ENCODE results near the gene C4B.
"Not testable (repeated sequence)": the region's sequence is repeated elsewhere in the genome, so short reads cannot be mapped to it uniquely, and the experiment has no call there.

Gene C4B

DNA sequence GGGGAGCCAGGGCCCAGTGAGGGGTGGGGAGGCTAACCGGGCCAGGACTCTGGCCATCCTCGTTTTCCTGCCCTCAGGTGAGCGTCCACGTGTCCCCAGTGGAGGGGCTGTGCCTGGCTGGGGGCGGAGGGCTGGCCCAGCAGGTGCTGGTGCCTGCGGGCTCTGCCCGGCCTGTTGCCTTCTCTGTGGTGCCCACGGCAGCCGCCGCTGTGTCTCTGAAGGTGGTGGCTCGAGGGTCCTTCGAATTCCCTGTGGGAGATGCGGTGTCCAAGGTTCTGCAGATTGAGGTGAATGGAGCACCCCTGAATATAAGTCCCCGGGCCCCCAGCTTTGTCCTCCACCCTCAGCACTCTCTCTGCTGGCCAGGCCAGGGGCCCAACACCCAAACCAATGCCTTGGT is 20.2 kb upstream of the C4B start:
- H3K9ac ChIP-seq; H3K4me3 ChIP-seq (IDR thresholded peaks at IDR 0.05; ENCODE audit: insufficient read depth, low read depth, low read length); H3K79me2 ChIP-seq (ENCODE audit: insufficient read depth, low read depth); H4K20me1 ChIP-seq (ENCODE audit: insufficient read depth); H3K27me3 ChIP-seq (ENCODE audit: insufficient read depth, low read depth); H2AFZ ChIP-seq (ENCODE audit: low read depth); H3K4me1 ChIP-seq (ENCODE audit: low read depth, poor library complexity, severe bottlenecking); H3K36me3 ChIP-seq (ENCODE audit: insufficient read depth); H3K27ac ChIP-seq; H3K4me2 ChIP-seq: not testable (repeated sequence)

DNA sequence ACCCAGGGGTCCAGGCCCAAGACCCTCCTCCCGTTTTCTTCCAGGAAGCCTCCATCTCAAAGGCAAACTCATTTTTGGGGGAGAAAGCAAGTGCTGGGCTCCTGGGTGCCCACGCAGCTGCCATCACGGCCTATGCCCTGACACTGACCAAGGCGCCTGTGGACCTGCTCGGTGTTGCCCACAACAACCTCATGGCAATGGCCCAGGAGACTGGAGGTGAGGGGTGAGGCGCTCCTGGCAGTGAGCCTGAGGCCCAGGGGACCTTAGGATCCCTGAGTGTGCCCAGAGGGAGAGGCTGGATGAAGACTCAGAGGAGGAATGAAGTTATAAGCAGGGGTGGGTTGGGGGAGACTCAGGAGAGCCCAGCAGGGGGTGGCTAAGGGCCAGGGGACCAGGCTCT is 18.2 kb upstream of the C4B start:
- H4K20me1 ChIP-seq (ENCODE audit: insufficient read depth); H3K79me2 ChIP-seq (ENCODE audit: insufficient read depth, low read depth); H3K27ac ChIP-seq; H3K36me3 ChIP-seq (ENCODE audit: insufficient read depth); H2AFZ ChIP-seq (ENCODE audit: low read depth); H3K4me1 ChIP-seq (ENCODE audit: low read depth, poor library complexity, severe bottlenecking); H3K4me3 ChIP-seq (IDR thresholded peaks at IDR 0.05; ENCODE audit: insufficient read depth, low read depth, low read length); H3K27me3 ChIP-seq (ENCODE audit: insufficient read depth, low read depth); H3K4me2 ChIP-seq; H3K9ac ChIP-seq: not testable (repeated sequence)

DNA sequence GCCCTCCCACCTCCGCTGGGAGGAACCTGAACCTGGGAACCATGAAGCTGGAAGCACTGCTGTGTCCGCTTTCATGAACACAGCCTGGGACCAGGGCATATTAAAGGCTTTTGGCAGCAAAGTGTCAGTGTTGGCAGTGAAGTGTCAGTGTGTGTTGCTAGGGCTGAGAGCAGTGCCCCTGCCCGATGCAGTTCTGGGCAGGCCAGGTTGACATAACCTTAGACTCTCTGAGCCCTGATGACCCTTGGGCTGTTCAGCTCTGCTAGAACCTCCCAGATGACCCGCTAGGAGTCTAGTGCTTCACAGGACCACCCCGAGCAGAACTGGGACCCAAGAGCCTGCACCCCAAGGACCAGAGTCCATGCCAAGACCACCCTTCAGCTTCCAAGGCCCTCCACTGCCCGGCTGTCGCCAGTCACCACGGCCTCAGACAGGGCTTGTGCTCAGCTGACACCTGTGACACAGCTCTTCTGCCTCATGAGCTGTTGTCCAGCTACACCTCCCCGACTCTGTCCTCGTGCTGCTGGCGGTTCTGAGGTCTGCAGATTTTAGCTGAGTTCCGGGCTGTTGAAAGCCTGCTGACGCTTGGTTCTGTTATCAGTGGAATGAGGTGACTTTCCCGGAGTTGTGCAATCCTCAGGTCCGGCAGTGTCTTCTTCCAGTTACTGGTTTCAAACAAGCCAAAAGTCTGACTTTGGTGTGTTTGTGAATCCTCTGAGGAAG is 11.9 kb upstream of the C4B start:
- not testable (repeated sequence) for H3K27me3 ChIP-seq (ENCODE audit: insufficient read depth, low read depth); H3K9ac ChIP-seq; H4K20me1 ChIP-seq (ENCODE audit: insufficient read depth); H3K4me3 ChIP-seq (IDR thresholded peaks at IDR 0.05; ENCODE audit: insufficient read depth, low read depth, low read length); H3K4me2 ChIP-seq; H3K36me3 ChIP-seq (ENCODE audit: insufficient read depth); H3K79me2 ChIP-seq (ENCODE audit: insufficient read depth, low read depth); H3K27ac ChIP-seq; H2AFZ ChIP-seq (ENCODE audit: low read depth); H3K4me1 ChIP-seq (ENCODE audit: low read depth, poor library complexity, severe bottlenecking)

DNA sequence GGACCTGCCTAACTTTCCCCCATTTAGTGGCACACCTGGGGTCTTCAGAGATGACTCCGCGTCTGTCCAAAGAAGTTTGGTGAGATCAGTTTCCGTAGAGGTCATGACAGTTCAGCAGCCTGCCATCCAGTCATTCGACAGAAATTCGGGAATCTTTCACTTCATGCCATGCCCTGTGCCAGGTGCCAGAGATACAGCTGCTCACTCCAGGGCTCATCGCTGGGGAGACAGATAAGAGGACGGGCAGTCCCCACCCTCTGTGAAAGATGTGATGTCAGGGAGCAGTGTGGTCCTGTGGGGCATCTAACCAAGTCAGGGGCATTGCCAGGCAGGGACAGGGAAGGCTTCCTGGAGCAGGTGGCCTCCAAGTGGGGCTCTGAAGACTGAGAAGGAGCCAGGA is 11.3 kb upstream of the C4B start:
- H3K4me2 ChIP-seq; H3K36me3 ChIP-seq (ENCODE audit: insufficient read depth); H3K4me1 ChIP-seq (ENCODE audit: low read depth, poor library complexity, severe bottlenecking); H3K79me2 ChIP-seq (ENCODE audit: insufficient read depth, low read depth); H2AFZ ChIP-seq (ENCODE audit: low read depth); H4K20me1 ChIP-seq (ENCODE audit: insufficient read depth); H3K27ac ChIP-seq; H3K9ac ChIP-seq; H3K27me3 ChIP-seq (ENCODE audit: insufficient read depth, low read depth); H3K4me3 ChIP-seq (IDR thresholded peaks at IDR 0.05; ENCODE audit: insufficient read depth, low read depth, low read length): not testable (repeated sequence)

DNA sequence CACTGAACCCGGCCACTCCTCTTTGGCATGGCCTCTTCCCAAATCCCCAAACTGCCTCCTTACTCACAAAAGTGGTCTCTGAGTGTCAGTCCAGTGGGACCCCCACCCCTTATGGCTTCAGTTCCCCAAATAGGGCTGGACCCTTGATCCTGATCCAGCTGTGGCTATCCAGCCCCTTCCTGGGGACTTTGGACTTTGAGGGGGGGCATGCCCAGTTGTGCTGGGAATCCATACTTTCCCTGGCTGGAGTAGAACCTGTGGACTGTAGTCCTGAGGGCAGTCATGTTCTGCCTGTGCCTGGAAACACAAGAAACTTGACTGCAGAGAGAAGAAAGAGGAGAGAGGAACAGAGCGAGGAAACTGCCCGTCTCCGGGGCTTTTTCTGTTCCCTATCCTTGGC is 10.2 kb upstream of the C4B start:
- H2AFZ ChIP-seq (ENCODE audit: low read depth); H3K4me2 ChIP-seq; H3K9ac ChIP-seq; H3K4me3 ChIP-seq (IDR thresholded peaks at IDR 0.05; ENCODE audit: insufficient read depth, low read depth, low read length); H3K36me3 ChIP-seq (ENCODE audit: insufficient read depth); H3K4me1 ChIP-seq (ENCODE audit: low read depth, poor library complexity, severe bottlenecking); H3K79me2 ChIP-seq (ENCODE audit: insufficient read depth, low read depth); H3K27me3 ChIP-seq (ENCODE audit: insufficient read depth, low read depth); H3K27ac ChIP-seq; H4K20me1 ChIP-seq (ENCODE audit: insufficient read depth): not testable (repeated sequence)

DNA sequence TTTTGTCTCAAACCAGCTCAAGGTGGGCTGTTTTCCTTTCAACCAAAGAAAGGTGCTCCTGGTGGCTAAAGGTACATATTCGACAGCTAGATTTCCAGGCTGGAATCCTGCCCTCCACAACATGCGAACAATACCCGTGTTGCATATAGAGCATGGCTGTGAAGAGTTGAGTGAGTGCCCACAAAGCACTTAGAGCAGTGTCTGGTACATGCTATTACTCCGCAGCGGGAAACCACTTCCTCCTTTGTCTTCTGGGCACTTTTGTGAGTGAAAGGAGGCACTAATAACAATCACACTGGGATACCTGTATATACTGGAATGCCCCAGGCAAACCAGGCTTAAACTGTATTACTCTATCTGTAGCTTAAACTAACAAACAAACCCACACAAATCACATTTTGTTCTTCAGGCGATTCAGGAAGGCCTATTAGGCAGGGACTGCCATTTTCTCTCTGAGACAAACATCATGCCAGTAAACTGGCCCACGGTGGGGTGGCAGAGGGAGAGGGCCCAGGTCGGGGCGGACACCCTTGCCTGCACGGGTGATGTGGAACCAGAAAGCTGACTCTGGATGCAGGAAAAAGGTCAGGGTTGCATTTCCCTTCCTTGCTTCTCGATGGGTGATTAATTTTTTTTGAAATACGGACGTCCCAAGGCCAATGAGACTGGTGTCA is 9.6 kb upstream of the C4B start:
- H3K4me3 ChIP-seq (IDR thresholded peaks at IDR 0.05; ENCODE audit: insufficient read depth, low read depth, low read length); H3K27ac ChIP-seq; H4K20me1 ChIP-seq (ENCODE audit: insufficient read depth); H2AFZ ChIP-seq (ENCODE audit: low read depth); H3K27me3 ChIP-seq (ENCODE audit: insufficient read depth, low read depth); H3K36me3 ChIP-seq (ENCODE audit: insufficient read depth); H3K4me2 ChIP-seq; H3K9ac ChIP-seq; H3K4me1 ChIP-seq (ENCODE audit: low read depth, poor library complexity, severe bottlenecking); H3K79me2 ChIP-seq (ENCODE audit: insufficient read depth, low read depth): not testable (repeated sequence)

DNA sequence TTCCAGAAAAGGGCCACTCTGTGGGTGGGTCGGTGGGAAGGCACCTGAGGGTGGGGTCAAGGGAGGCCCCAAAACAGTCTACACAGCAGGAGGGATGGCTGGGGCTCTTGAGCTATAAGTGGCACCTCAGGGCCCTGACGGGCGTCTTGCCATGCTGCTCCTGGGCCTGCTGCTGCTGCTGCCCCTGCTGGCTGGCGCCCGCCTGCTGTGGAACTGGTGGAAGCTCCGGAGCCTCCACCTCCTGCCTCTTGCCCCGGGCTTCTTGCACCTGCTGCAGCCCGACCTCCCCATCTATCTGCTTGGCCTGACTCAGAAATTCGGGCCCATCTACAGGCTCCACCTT is 9.1 kb upstream of the C4B start:
- not testable (repeated sequence) for H4K20me1 ChIP-seq (ENCODE audit: insufficient read depth); H3K27ac ChIP-seq; H2AFZ ChIP-seq (ENCODE audit: low read depth); H3K9ac ChIP-seq; H3K4me2 ChIP-seq; H3K4me3 ChIP-seq (IDR thresholded peaks at IDR 0.05; ENCODE audit: insufficient read depth, low read depth, low read length); H3K79me2 ChIP-seq (ENCODE audit: insufficient read depth, low read depth); H3K27me3 ChIP-seq (ENCODE audit: insufficient read depth, low read depth); H3K36me3 ChIP-seq (ENCODE audit: insufficient read depth); H3K4me1 ChIP-seq (ENCODE audit: low read depth, poor library complexity, severe bottlenecking)

DNA sequence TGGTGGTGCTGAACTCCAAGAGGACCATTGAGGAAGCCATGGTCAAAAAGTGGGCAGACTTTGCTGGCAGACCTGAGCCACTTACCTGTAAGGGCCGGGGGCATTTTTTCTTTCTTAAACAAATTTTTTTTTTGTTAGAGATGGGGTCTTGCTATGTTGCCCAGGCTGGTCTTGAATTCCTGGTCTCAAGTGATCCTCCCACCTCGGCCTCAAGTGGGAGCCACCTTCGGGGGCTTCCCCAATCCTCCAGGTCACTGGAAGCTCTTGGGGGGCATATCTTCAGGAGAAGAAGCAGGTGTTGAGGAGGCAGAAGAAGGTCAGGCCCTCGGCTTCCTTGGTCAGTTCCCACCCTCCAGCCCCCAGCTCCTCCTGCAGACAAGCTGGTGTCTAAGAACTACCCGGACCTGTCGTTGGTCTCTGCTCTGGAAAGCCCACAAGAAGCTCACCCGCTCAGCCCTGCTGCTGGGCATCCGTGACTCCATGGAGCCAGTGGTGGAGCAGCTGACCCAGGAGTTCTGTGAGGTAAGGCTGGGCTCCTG is 8.5 kb upstream of the C4B start:
- not testable (repeated sequence) for H3K27ac ChIP-seq; H4K20me1 ChIP-seq (ENCODE audit: insufficient read depth); H3K4me1 ChIP-seq (ENCODE audit: low read depth, poor library complexity, severe bottlenecking); H3K4me2 ChIP-seq; H3K79me2 ChIP-seq (ENCODE audit: insufficient read depth, low read depth); H2AFZ ChIP-seq (ENCODE audit: low read depth); H3K27me3 ChIP-seq (ENCODE audit: insufficient read depth, low read depth); H3K36me3 ChIP-seq (ENCODE audit: insufficient read depth); H3K9ac ChIP-seq; H3K4me3 ChIP-seq (IDR thresholded peaks at IDR 0.05; ENCODE audit: insufficient read depth, low read depth, low read length)

DNA sequence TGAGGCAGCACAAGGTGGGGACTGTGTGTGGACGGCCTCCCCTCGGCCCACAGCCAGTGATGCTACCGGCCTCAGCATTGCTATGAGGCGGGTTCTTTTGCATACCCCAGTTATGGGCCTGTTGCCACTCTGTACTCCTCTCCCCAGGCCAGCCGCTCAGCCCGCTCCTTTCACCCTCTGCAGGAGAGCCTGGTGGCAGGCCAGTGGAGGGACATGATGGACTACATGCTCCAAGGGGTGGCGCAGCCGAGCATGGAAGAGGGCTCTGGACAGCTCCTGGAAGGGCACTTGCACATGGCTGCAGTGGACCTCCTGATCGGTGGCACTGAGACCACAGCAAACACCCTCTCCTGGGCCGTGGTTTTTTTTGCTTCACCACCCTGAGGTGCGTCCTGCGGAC is 7.5 kb upstream of the C4B start:
- H3K4me2 ChIP-seq; H3K4me1 ChIP-seq (ENCODE audit: low read depth, poor library complexity, severe bottlenecking); H3K36me3 ChIP-seq (ENCODE audit: insufficient read depth): not testable (repeated sequence)

DNA sequence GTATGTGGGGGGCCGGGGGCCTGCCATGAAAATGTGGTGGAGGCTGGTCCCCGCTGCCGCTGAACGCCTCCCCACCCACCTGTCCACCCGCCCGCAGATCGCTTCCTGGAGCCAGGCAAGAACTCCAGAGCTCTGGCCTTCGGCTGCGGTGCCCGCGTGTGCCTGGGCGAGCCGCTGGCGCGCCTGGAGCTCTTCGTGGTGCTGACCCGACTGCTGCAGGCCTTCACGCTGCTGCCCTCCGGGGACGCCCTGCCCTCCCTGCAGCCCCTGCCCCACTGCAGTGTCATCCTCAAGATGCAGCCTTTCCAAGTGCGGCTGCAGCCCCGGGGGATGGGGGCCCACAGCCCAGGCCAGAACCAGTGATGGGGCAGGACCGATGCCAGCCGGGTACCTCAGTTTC is 6.6 kb upstream of the C4B start:
- not testable (repeated sequence) for H3K27ac ChIP-seq; H3K27me3 ChIP-seq (ENCODE audit: insufficient read depth, low read depth); H2AFZ ChIP-seq (ENCODE audit: low read depth); H3K9ac ChIP-seq; H4K20me1 ChIP-seq (ENCODE audit: insufficient read depth); H3K36me3 ChIP-seq (ENCODE audit: insufficient read depth); H3K4me2 ChIP-seq; H3K79me2 ChIP-seq (ENCODE audit: insufficient read depth, low read depth); H3K4me1 ChIP-seq (ENCODE audit: low read depth, poor library complexity, severe bottlenecking); H3K4me3 ChIP-seq (IDR thresholded peaks at IDR 0.05; ENCODE audit: insufficient read depth, low read depth, low read length)

More for the DNA sequence above, 7.5 kb upstream of the C4B start:
- H3K9ac ChIP-seq; H3K27me3 ChIP-seq (ENCODE audit: insufficient read depth, low read depth); H3K27ac ChIP-seq; H3K79me2 ChIP-seq (ENCODE audit: insufficient read depth, low read depth); H3K4me3 ChIP-seq (IDR thresholded peaks at IDR 0.05; ENCODE audit: insufficient read depth, low read depth, low read length); H2AFZ ChIP-seq (ENCODE audit: low read depth); H4K20me1 ChIP-seq (ENCODE audit: insufficient read depth): not testable (repeated sequence)

Data from KMS-11 (cell line).